Nephron (organoid): ENCODE results near the gene RETSAT.

Experiments
- H3K27ac Mint-ChIP-seq, 3 experiments: 2 replicates each; pipeline ENCODE4 v1.8.0; 2020; ENCODE audit warnings: mixed read lengths in 3 of 3, mild to moderate bottlenecking in 2 of 3, moderate library complexity in 1 of 3
- H3K27me3 Mint-ChIP-seq: 2 replicates; pipeline ENCODE4 v1.8.0; 2021; ENCODE audit warnings: low read depth, mild to moderate bottlenecking, moderate library complexity, mixed read lengths
- H3K36me3 Mint-ChIP-seq: 2 replicates; pipeline ENCODE4 v1.8.0; 2020; ENCODE audit warnings: low read depth, mixed read lengths
- H3K4me1 Mint-ChIP-seq: 2 replicates; pipeline ENCODE4 v1.8.0; 2020; ENCODE audit warnings: mixed read lengths
- H3K4me3 Mint-ChIP-seq, 3 experiments: 2 replicates each; pipeline ENCODE4 v1.8.0; 2020; ENCODE audit warnings: mild to moderate bottlenecking in 3 of 3, mixed read lengths in 3 of 3, moderate library complexity in 2 of 3
- H3K9me3 Mint-ChIP-seq: 2 replicates; pipeline ENCODE4 v1.8.0; 2020; ENCODE audit warnings: mixed read lengths
- CTCF ChIP-seq, 3 experiments: fragments of 200-600 bp; sonication (generic); IDR thresholded peaks; one replicate each; pipeline ENCODE4 v1.5.0; 2021; ENCODE audit warnings: antibody characterized with exemption in 3 of 3; ENCODE audit not compliant: unreplicated experiment in 3 of 3

RETSAT gene

GRCh38 chr2:85357736-85358135 lies 3.4 kb upstream of the RETSAT start:
- TF ChIP-seq CTCF (IDR thresholded peaks at IDR 0.05; ENCODE audit: unreplicated experiment in 3 of 3): no peak
- H3K4me1 Mint-ChIP-seq: peaks cover 33% of the 10 kb centered on the region
- H3K36me3 Mint-ChIP-seq: peaks cover 28% of the 10 kb centered on the region
- H3K4me3 Mint-ChIP-seq: peak overlapping the region; percentile 28 to 58 (median 49)
- H3K27me3 Mint-ChIP-seq: no peaks in the 10 kb centered on the region
- H3K9me3 Mint-ChIP-seq: no peaks in the 10 kb centered on the region
- H3K27ac Mint-ChIP-seq: no peak overlapping the region

- TF ChIP-seq CTCF (IDR thresholded peaks at IDR 0.05; ENCODE audit: unreplicated experiment in 3 of 3): no peak
- Mint-ChIP-seq H3K36me3 (peaks cover 17% of the 10 kb centered on the region), H3K27ac (no peak overlapping the region), H3K4me3 (peak overlapping the region; percentile 97 to 99 (median 98)), H3K9me3 (no peaks in the 10 kb centered on the region), H3K4me1 (peaks cover 34% of the 10 kb centered on the region), H3K27me3 (no peaks in the 10 kb centered on the region)
Observed at GRCh38 chr2:85356186-85356585, 1.9 kb upstream of the RETSAT start.

GRCh38 chr2:85355521-85355920 lies 1.2 kb upstream of the RETSAT start:
- Mint-ChIP-seq H3K4me3 (peak overlapping the region; percentile 97 to 99 (median 98)), H3K4me1 (peaks cover 34% of the 10 kb centered on the region)

GRCh38 chr2:85355073-85355410 lies 714 bp upstream of the RETSAT start:
- no peak for TF ChIP-seq CTCF (IDR thresholded peaks at IDR 0.05; ENCODE audit: unreplicated experiment in 3 of 3)
- Mint-ChIP-seq H3K9me3 (no peaks in the 10 kb centered on the region), H3K36me3 (peaks cover 24% of the 10 kb centered on the region), H3K27me3 (no peaks in the 10 kb centered on the region), H3K4me3 (peak overlapping the region; percentile 97 to 99 (median 98)), H3K4me1 (peaks cover 34% of the 10 kb centered on the region), H3K27ac (peak overlapping the region; percentile 80 to 94 (median 93))

More at GRCh38 chr2:85355521-85355920, 1.2 kb upstream of the RETSAT start:
- Mint-ChIP-seq H3K27me3 (no peaks in the 10 kb centered on the region), H3K27ac (peak overlapping the region in 2 of 3 experiments; percentile 80 to 93), H3K9me3 (no peaks in the 10 kb centered on the region), H3K36me3 (peaks cover 20% of the 10 kb centered on the region)
- TF ChIP-seq CTCF (IDR thresholded peaks at IDR 0.05; ENCODE audit: unreplicated experiment in 3 of 3): no peak

GRCh38 chr2:85353876-85354285 lies 447 bp downstream of the RETSAT start:
- no peak for TF ChIP-seq CTCF (IDR thresholded peaks at IDR 0.05; ENCODE audit: unreplicated experiment in 3 of 3)
- Mint-ChIP-seq H3K27me3 (no peaks in the 10 kb centered on the region), H3K4me1 (peaks cover 34% of the 10 kb centered on the region), H3K9me3 (no peaks in the 10 kb centered on the region), H3K27ac (peak overlapping the region in 2 of 3 experiments; percentile 80 to 93), H3K4me3 (peak overlapping the region; percentile 97 to 99 (median 98)), H3K36me3 (peaks cover 35% of the 10 kb centered on the region)

- Mint-ChIP-seq H3K9me3 (no peaks in the 10 kb centered on the region), H3K36me3 (peaks cover 40% of the 10 kb centered on the region), H3K4me3 (no peak overlapping the region), H3K4me1 (no peaks in the 10 kb centered on the region), H3K27me3 (no peaks in the 10 kb centered on the region), H3K27ac (no peak overlapping the region)
- no peak for TF ChIP-seq CTCF (IDR thresholded peaks at IDR 0.05; ENCODE audit: unreplicated experiment in 3 of 3)
Observed at GRCh38 chr2:85347599-85347998, 6.7 kb downstream of the RETSAT start.
